ENCODE results near the gene GPC5. TPM values are rescaled to one million over a fixed set of nuclear protein-coding genes. Genes with fewer than 3 reads are reported as not detected.
"Not testable (repeated sequence)": the region's sequence is repeated elsewhere in the genome, so short reads cannot be mapped to it uniquely, and the experiment has no call there.

GPC5 gene
- total RNA-seq, 1 experiment from 2014 or later = 14.2 TPM

GRCh38 chr13:92668157-92668556 is 1269.7 kb downstream of the GPC5 start:
- no peak for DNase-seq (ENCODE audit: low spot score)
- in situ Hi-C loops (cut with HindIII; ENCODE audit: low sequenced_read_pairs) = no loop called here

GRCh38 chr13:92670096-92670495 is 1271.7 kb downstream of the GPC5 start:
- in situ Hi-C loops (cut with HindIII; ENCODE audit: low sequenced_read_pairs) = no loop called here
- DNase-seq (ENCODE audit: low spot score) = no peak

- no peak for DNase-seq (ENCODE audit: low spot score)
- in situ Hi-C loops (cut with HindIII; ENCODE audit: low sequenced_read_pairs) = no loop called here
These were observed 1273.4 kb downstream of the GPC5 start for GRCh38 chr13:92671821-92672220.

- in situ Hi-C loops (cut with HindIII; ENCODE audit: low sequenced_read_pairs) = no loop called here
- DNase-seq (ENCODE audit: low spot score) = no peak
These were observed 1277.8 kb downstream of the GPC5 start for GRCh38 chr13:92676246-92676645.

GRCh38 chr13:92677571-92677970 is 1279.2 kb downstream of the GPC5 start:
- DNase-seq (ENCODE audit: low spot score) = no peak
- in situ Hi-C loops (cut with HindIII; ENCODE audit: low sequenced_read_pairs) = no loop called here

GRCh38 chr13:92679602-92680001 is 1281.2 kb downstream of the GPC5 start:
- in situ Hi-C loops (cut with HindIII; ENCODE audit: low sequenced_read_pairs) = no loop called here

GRCh38 chr13:92681239-92681638 is 1282.8 kb downstream of the GPC5 start:
- no peak for DNase-seq (ENCODE audit: low spot score)
- in situ Hi-C loops (cut with HindIII; ENCODE audit: low sequenced_read_pairs) = no loop called here

More at GRCh38 chr13:92679602-92680001, 1281.2 kb downstream of the GPC5 start:
- DNase-seq (ENCODE audit: low spot score) = no peak

GRCh38 chr13:92682832-92683517 is 1284.6 kb downstream of the GPC5 start:
- DNase-seq (ENCODE audit: low spot score) = no peak
- in situ Hi-C loops (cut with HindIII; ENCODE audit: low sequenced_read_pairs) = no loop called here

- no peak for DNase-seq (ENCODE audit: low spot score)
- in situ Hi-C loops (cut with HindIII; ENCODE audit: low sequenced_read_pairs) = no loop called here
These were observed 1295.6 kb downstream of the GPC5 start for GRCh38 chr13:92694047-92694446.

- in situ Hi-C loops (cut with HindIII; ENCODE audit: low sequenced_read_pairs) = not testable (repeated sequence)
These were observed 1297.4 kb downstream of the GPC5 start for GRCh38 chr13:92695827-92696226.

GRCh38 chr13:92716749-92717148 is 1318.3 kb downstream of the GPC5 start:
- in situ Hi-C loops (cut with HindIII; ENCODE audit: low sequenced_read_pairs) = no loop called here
- no peak for DNase-seq (ENCODE audit: low spot score)

More at GRCh38 chr13:92695827-92696226, 1297.4 kb downstream of the GPC5 start:
- not testable (repeated sequence) for DNase-seq (ENCODE audit: low spot score)

- no peak for DNase-seq (ENCODE audit: low spot score)
- in situ Hi-C loops (cut with HindIII; ENCODE audit: low sequenced_read_pairs) = no loop called here
These were observed 1319.4 kb downstream of the GPC5 start for GRCh38 chr13:92717857-92718256.

GRCh38 chr13:92719868-92720267 is 1321.4 kb downstream of the GPC5 start:
- in situ Hi-C loops (cut with HindIII; ENCODE audit: low sequenced_read_pairs) = no loop called here
- no peak for DNase-seq (ENCODE audit: low spot score)

- DNase-seq (ENCODE audit: low spot score) = no peak
- in situ Hi-C loops (cut with HindIII; ENCODE audit: low sequenced_read_pairs) = no loop called here
These were observed 1323.2 kb downstream of the GPC5 start for GRCh38 chr13:92721620-92722019.

GRCh38 chr13:92727118-92727517 is 1328.7 kb downstream of the GPC5 start:
- in situ Hi-C loops (cut with HindIII; ENCODE audit: low sequenced_read_pairs) = no loop called here
- no peak for DNase-seq (ENCODE audit: low spot score)

GRCh38 chr13:92734068-92734467 is 1335.6 kb downstream of the GPC5 start:
- no peak for DNase-seq (ENCODE audit: low spot score)
- in situ Hi-C loops (cut with HindIII; ENCODE audit: low sequenced_read_pairs) = no loop called here

- no peak for DNase-seq (ENCODE audit: low spot score)
- in situ Hi-C loops (cut with HindIII; ENCODE audit: low sequenced_read_pairs) = no loop called here
These were observed 1336.1 kb downstream of the GPC5 start for GRCh38 chr13:92734545-92734944.

GRCh38 chr13:92735909-92736308 is 1337.5 kb downstream of the GPC5 start:
- in situ Hi-C loops (cut with HindIII; ENCODE audit: low sequenced_read_pairs) = no loop called here

GRCh38 chr13:92739306-92739818 is 1340.9 kb downstream of the GPC5 start:
- in situ Hi-C loops (cut with HindIII; ENCODE audit: low sequenced_read_pairs) = no loop called here
- DNase-seq (ENCODE audit: low spot score) = no peak

More at GRCh38 chr13:92735909-92736308, 1337.5 kb downstream of the GPC5 start:
- no peak for DNase-seq (ENCODE audit: low spot score)

GRCh38 chr13:92743992-92744391 is 1345.6 kb downstream of the GPC5 start:
- DNase-seq (ENCODE audit: low spot score) = no peak
- in situ Hi-C loops (cut with HindIII; ENCODE audit: low sequenced_read_pairs) = no loop called here

GRCh38 chr13:92745258-92745657 is 1346.8 kb downstream of the GPC5 start:
- in situ Hi-C loops (cut with HindIII; ENCODE audit: low sequenced_read_pairs) = no loop called here
- no peak for DNase-seq (ENCODE audit: low spot score)
